ENCODE data around the gene COX4I1.

DNA sequence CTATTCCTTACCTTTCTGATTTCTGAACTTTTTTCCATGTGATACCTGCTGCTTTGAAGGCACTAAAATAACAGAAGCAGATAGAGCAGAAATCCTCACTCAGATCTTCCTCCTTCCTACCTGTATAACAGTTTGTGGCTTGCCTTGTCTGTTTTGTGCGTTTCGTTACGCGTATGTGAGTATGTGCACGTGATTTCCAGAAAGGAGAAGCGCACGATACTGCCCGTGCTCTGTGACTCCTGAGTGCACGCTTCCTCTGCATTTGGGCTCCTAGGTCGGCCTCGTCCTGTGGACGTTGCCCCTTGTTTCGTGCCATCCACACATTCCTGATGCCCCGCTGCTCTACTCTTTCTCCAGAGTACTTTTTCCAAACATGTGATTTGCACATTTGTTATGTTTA lies 4.1 kb downstream of the COX4I1 start:
- TF ChIP-seq POLR2A (IDR thresholded peaks at IDR 0.05) = no peak
- TF ChIP-seq, protein P1, sequence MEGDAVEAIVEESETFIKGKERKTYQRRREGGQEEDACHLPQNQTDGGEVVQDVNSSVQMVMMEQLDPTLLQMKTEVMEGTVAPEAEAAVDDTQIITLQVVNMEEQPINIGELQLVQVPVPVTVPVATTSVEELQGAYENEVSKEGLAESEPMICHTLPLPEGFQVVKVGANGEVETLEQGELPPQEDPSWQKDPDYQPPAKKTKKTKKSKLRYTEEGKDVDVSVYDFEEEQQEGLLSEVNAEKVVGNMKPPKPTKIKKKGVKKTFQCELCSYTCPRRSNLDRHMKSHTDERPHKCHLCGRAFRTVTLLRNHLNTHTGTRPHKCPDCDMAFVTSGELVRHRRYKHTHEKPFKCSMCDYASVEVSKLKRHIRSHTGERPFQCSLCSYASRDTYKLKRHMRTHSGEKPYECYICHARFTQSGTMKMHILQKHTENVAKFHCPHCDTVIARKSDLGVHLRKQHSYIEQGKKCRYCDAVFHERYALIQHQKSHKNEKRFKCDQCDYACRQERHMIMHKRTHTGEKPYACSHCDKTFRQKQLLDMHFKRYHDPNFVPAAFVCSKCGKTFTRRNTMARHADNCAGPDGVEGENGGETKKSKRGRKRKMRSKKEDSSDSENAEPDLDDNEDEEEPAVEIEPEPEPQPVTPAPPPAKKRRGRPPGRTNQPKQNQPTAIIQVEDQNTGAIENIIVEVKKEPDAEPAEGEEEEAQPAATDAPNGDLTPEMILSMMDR (IDR thresholded peaks at IDR 0.05) = no peak
- no peak for TF ChIP-seq POLR2AphosphoS5 (IDR thresholded peaks at IDR 0.05; ENCODE audit: insufficient read depth in 1 of 2, low read depth in 1 of 2)
